B cell (primary cell): ENCODE results near the gene ANK3. TPM values are rescaled to one million over a fixed set of nuclear protein-coding genes. Genes with fewer than 3 reads are reported as not detected.

Experiments
- ATAC-seq: fragments of 200-7000 bp; cut with Tn5 transposase; one replicate; pipeline ENCODE4 v1.10.0; 2021; ENCODE audit warnings: low read depth, mild to moderate bottlenecking, moderate number of reproducible peaks, moderate library complexity
- CTCF ChIA-PET: fragments of 350-600 bp; sonication (Branson Sonifier 250); formaldehyde crosslinking; loops from one replicate; lab custom pipeline; 2021; ENCODE audit warnings: antibody characterized with exemption, inconsistent platforms; lab: Charles Lee
- POLR2A ChIA-PET: fragments of 350-600 bp; sonication (Branson Sonifier 250); formaldehyde crosslinking; loops from one replicate; lab custom pipeline; 2021; ENCODE audit warnings: antibody characterized with exemption; lab: Charles Lee
- DNase-seq: peaks from one replicate; pipeline ENCODE4 v3.0.0; 2013
- H2AFZ ChIP-seq: 2 replicates; pipeline ENCODE4 v1.6.1; 2012; ENCODE audit warnings: mild to moderate bottlenecking, low read depth, low read length; ENCODE audit not compliant: insufficient read depth, poor library complexity, severe bottlenecking
- H3K27ac ChIP-seq, 2 donors: 1 replicate in 1 of 2; 2 replicates in 1 of 2; pipeline ENCODE4 v1.5.1; 2012 to 2013; ENCODE audit warnings: low read length in 2 of 2, mild to moderate bottlenecking in 2 of 2, moderate library complexity in 1 of 2
- H3K27me3 ChIP-seq, 4 experiments: fragments of 200-600 bp in 1 of 4; sonication (generic) in 1 of 4; replicated peaks in 1 of 4; 1 replicate in 2 of 4; 2 replicates in 2 of 4; pipeline versions ENCODE4 v1.6.1 to v1.7.0; 2013 to 2016; ENCODE audit warnings: low read length in 3 of 4, mild to moderate bottlenecking in 2 of 4, mixed read lengths in 1 of 4, moderate library complexity in 1 of 4; ENCODE audit not compliant: insufficient read depth in 4 of 4, control insufficient read depth in 3 of 4; ENCODE audit errors: control extremely low read depth in 1 of 4
- H3K36me3 ChIP-seq, 2 experiments: replicated peaks in 1 of 2; 1 replicate in 1 of 2; 2 replicates in 1 of 2; pipeline versions ENCODE4 v1.6.1 to v1.7.1; 2013; ENCODE audit warnings: low read length in 1 of 2; ENCODE audit not compliant: insufficient read depth in 2 of 2, control insufficient read depth in 1 of 2; ENCODE audit errors: control extremely low read depth in 1 of 2, extremely low read depth in 1 of 2
- H3K4me1 ChIP-seq, 2 donors: fragments of 200-600 bp in 1 of 2; sonication (generic) in 1 of 2; 1 replicate in 1 of 2; 2 replicates in 1 of 2; pipeline versions ENCODE4 v1.5.1 to v1.6.1; 2013 to 2017; ENCODE audit warnings: low read length in 2 of 2; ENCODE audit not compliant: control insufficient read depth in 2 of 2, insufficient read depth in 2 of 2
- H3K4me2 ChIP-seq: replicated peaks from 2 replicates; pipeline ENCODE3; 2012; ENCODE audit warnings: mild to moderate bottlenecking, low read depth, low read length; ENCODE audit not compliant: poor library complexity, severe bottlenecking
- H3K4me3 ChIP-seq, 5 experiments: fragments of 200-600 bp in 1 of 5; sonication (generic) in 1 of 5; 1 replicate in 3 of 5; 2 replicates in 2 of 5; pipeline versions ENCODE4 v1.5.1 to v1.7.0; 2011 to 2016; ENCODE audit warnings: low read length in 4 of 5, mild to moderate bottlenecking in 4 of 5, low read depth in 2 of 5, control low read depth in 1 of 5, moderate library complexity in 1 of 5; ENCODE audit not compliant: insufficient read depth in 1 of 5; ENCODE audit errors: control extremely low read depth in 1 of 5, extremely low read depth in 1 of 5
- H3K79me2 ChIP-seq: fragments of 200-600 bp; sonication (generic); one replicate; pipeline ENCODE4 v1.6.0; 2016; ENCODE audit warnings: low read length; ENCODE audit not compliant: control insufficient read depth, insufficient read depth
- H3K9ac ChIP-seq: fragments of 200-600 bp; sonication (generic); 2 replicates; pipeline ENCODE4 v1.6.1; 2017; ENCODE audit warnings: mild to moderate bottlenecking, low read length, moderate library complexity
- H3K9me3 ChIP-seq, 3 donors: one replicate each; pipeline versions ENCODE4 v1.6.1 to v1.7.1; 2013; ENCODE audit warnings: low read length in 2 of 3; ENCODE audit not compliant: control insufficient read depth in 2 of 3, insufficient read depth in 1 of 3; ENCODE audit errors: control extremely low read depth in 1 of 3
- H4K20me1 ChIP-seq: 2 replicates; pipeline ENCODE4 v1.6.0; 2012; ENCODE audit warnings: mild to moderate bottlenecking, low read length; ENCODE audit not compliant: insufficient read depth, control insufficient read depth, poor library complexity, severe bottlenecking
- H3K27ac Mint-ChIP-seq: one replicate; pipeline ENCODE4 v1.8.0; 2021; ENCODE audit warnings: mixed read lengths
- H3K27me3 Mint-ChIP-seq: one replicate; pipeline ENCODE4 v1.8.0; 2021; ENCODE audit warnings: mixed read lengths
- H3K4me1 Mint-ChIP-seq: one replicate; pipeline ENCODE4 v1.8.0; 2021; ENCODE audit warnings: mixed read lengths
- H3K4me3 Mint-ChIP-seq: one replicate; pipeline ENCODE4 v1.8.0; 2021; ENCODE audit warnings: mixed read lengths
- H3K9me3 Mint-ChIP-seq: one replicate; pipeline ENCODE4 v1.8.0; 2022; ENCODE audit warnings: mixed read lengths; ENCODE audit not compliant: insufficient read depth
- EZH2 ChIP-seq: IDR thresholded peaks from 2 replicates; pipeline ENCODE4 v1.6.1; 2012; ENCODE audit warnings: borderline replicate concordance, low read depth, mild to moderate bottlenecking, moderate library complexity, low read length; ENCODE audit not compliant: insufficient read depth, poor library complexity, severe bottlenecking
- intact Hi-C: fragments of 100-400 bp; cut with micrococcal nuclease; formaldehyde crosslinking; loops from one replicate; pipeline ENCODE4 v1.10.0; 2022
- polyA plus RNA-seq: library from polyadenylated mRNA; depleted of rRNA; stranded (reverse); fragments of >200 nt; gene quantifications from 2 replicates; pipeline ENCODE4 v1.2.3, GENCODE V29; 2012
- total RNA-seq, 2 donors: library from RNA; stranded (reverse); fragments of 120-200 nt in 1 of 2; gene quantifications; 1 replicate in 1 of 2; 2 replicates in 1 of 2; pipeline versions ENCODE4 v1.2.3 to v1.2.4, GENCODE V29; 2013 to 2022
- TF ChIP-seq, protein P1 (sequence below): fragments of 200-600 bp; IDR thresholded peaks from one replicate; pipeline ENCODE4 v1.8.0; 2022; ENCODE audit warnings: antibody characterized with exemption, mild to moderate bottlenecking

Gene ANK3
- total and polyA plus RNA-seq, 2 donors (not counting 1 experiment from before 2014, with no cell fraction given), result 4.9 to 21.6 TPM

DNA sequence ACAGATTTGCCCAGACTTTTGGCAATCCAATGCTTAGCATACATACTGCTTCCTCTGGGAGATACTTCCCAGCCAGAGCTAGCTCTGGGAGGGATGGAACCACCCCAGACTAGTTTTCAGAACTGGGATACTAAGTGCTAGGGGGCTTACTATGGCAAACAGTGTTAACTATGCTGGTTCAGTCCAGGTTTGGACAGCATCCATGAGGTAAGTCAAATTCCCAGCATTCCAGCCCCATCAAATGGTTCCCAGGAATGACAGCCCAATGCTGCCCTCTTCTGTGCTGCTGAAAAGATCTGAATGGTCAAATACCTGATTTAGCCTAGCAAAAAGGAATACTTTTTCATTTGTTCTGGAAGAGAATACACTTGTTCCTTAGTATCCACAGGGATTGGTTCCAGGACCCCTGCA, 341.6 kb downstream of the ANK3 start:
- H3K4me1 Mint-ChIP-seq, result peaks cover 1% of the 10 kb centered on the region
- H3K9me3 Mint-ChIP-seq, result no peaks in the 10 kb centered on the region
- Histone ChIP-seq H4K20me1 (no peaks in the 10 kb centered on the region), H3K4me3 (no peak overlapping the region), H3K27me3 (no peaks in the 10 kb centered on the region), H3K4me1 (peaks cover 0 to under 1% of the 10 kb centered on the region in 2 donors), H3K4me2 (no peak overlapping the region), H2AFZ (no peak overlapping the region), H3K36me3 (no peaks in the 10 kb centered on the region), H3K79me2 (no peaks in the 10 kb centered on the region), H3K9me3 (no peaks in the 10 kb centered on the region), H3K9ac (no peak overlapping the region), H3K27ac (no peak overlapping the region)
- intact Hi-C loops, result no loop called here
- no peak overlapping the region for H3K27ac Mint-ChIP-seq
- DNase-seq, result no peak
- H3K4me3 Mint-ChIP-seq, result no peak overlapping the region
- no peaks in the 10 kb centered on the region for H3K27me3 Mint-ChIP-seq
- CTCF ChIA-PET, result interaction anchor here (0.7 kb wide), 1 partner anchor 426 kb away, joined by 3 read pairs; no protein-coding TSS in a partner anchor
- POLR2A ChIA-PET, result no interaction called here
- TF ChIP-seq, protein P1, sequence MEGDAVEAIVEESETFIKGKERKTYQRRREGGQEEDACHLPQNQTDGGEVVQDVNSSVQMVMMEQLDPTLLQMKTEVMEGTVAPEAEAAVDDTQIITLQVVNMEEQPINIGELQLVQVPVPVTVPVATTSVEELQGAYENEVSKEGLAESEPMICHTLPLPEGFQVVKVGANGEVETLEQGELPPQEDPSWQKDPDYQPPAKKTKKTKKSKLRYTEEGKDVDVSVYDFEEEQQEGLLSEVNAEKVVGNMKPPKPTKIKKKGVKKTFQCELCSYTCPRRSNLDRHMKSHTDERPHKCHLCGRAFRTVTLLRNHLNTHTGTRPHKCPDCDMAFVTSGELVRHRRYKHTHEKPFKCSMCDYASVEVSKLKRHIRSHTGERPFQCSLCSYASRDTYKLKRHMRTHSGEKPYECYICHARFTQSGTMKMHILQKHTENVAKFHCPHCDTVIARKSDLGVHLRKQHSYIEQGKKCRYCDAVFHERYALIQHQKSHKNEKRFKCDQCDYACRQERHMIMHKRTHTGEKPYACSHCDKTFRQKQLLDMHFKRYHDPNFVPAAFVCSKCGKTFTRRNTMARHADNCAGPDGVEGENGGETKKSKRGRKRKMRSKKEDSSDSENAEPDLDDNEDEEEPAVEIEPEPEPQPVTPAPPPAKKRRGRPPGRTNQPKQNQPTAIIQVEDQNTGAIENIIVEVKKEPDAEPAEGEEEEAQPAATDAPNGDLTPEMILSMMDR, result no peak
- no peak for TF ChIP-seq EZH2
- no peak for ATAC-seq

GRCh38 chr10:60045571-60045970, 344.1 kb downstream of the ANK3 start:
- Histone ChIP-seq H3K79me2 (no peaks in the 10 kb centered on the region), H4K20me1 (no peaks in the 10 kb centered on the region), H2AFZ (no peak overlapping the region), H3K4me2 (no peak overlapping the region), H3K4me1 (peaks cover 0 to 5% of the 10 kb centered on the region in 2 donors), H3K27ac (no peak overlapping the region), H3K27me3 (no peaks in the 10 kb centered on the region), H3K4me3 (no peak overlapping the region), H3K9me3 (no peaks in the 10 kb centered on the region), H3K36me3 (no peaks in the 10 kb centered on the region), H3K9ac (no peak overlapping the region)
- Mint-ChIP-seq H3K4me1 (peaks cover 7% of the 10 kb centered on the region), H3K9me3 (no peaks in the 10 kb centered on the region), H3K27me3 (no peaks in the 10 kb centered on the region), H3K4me3 (no peak overlapping the region), H3K27ac (no peak overlapping the region)
- CTCF ChIA-PET, result interaction anchor here (1.5 kb wide), 1 partner anchor 180 kb away, joined by 3 read pairs; no protein-coding TSS in a partner anchor
- DNase-seq, result no peak
- POLR2A ChIA-PET, result no interaction called here
- TF ChIP-seq, protein P1, result no peak
- no peak for TF ChIP-seq EZH2
- ATAC-seq, result no peak
- intact Hi-C loops, result no loop called here
